Kidney epithelial cell (primary cell): Measurements from ENCODE around the gene CCDC81. TPM values are rescaled to one million over a fixed set of nuclear protein-coding genes. Genes with fewer than 3 reads are reported as not detected.
A peak's percentile ranks its signal among the peaks of the same experiment; 100 is the strongest.

Source experiments
- DNase-seq: peaks from one replicate; pipeline ENCODE4 v3.0.0-alpha.2; 2010; ENCODE audit warnings: low read depth
- H3K27me3 ChIP-seq: 2 replicates; pipeline ENCODE4 v1.6.0; 2011; ENCODE audit warnings: low read length; ENCODE audit not compliant: control insufficient read depth, insufficient read depth
- H3K36me3 ChIP-seq: 2 replicates; pipeline ENCODE4 v1.5.1; 2011; ENCODE audit warnings: low read length; ENCODE audit not compliant: control insufficient read depth, insufficient read depth
- H3K4me3 ChIP-seq: 2 replicates; pipeline ENCODE4 v1.5.1; 2011; ENCODE audit warnings: low read depth, mild to moderate bottlenecking, control low read depth, low read length
- total RNA-seq: library from RNA; depleted of rRNA; stranded (reverse); fragments of >200 nt; gene quantifications from 2 replicates; pipeline ENCODE4 v1.2.3, GENCODE V29; 2015
- TF ChIP-seq, protein P1 (sequence below): IDR thresholded peaks from 2 replicates; pipeline ENCODE4 v1.5.1; 2011; ENCODE audit warnings: mild to moderate bottlenecking, moderate library complexity, low read length, control low read depth, inconsistent platforms; ENCODE audit not compliant: insufficient read depth, poor library complexity, severe bottlenecking

The CCDC81 gene
- total RNA-seq, 1 donor from 2014 or later = not detected

DNA sequence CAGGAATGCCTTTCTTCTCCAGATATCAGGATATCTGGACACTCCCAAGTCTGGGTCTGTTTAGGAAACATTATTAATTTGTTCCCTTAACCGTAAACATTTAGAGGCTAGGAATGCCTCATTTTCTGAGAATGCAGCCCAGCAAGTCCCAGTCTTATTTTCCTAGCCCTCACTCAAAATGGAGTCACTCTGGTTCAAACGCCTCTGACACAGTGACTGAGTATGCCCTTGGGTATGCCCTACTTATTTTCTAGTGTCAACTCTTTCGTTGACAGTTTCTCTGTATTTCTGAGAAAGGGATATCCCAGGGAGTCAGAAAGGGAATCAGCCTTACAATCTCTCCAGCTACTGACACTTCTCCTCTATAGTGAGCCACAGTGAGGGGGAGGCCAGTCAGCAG, 16.0 kb upstream of the CCDC81 start:
- Histone ChIP-seq H3K36me3 (no peaks in the 10 kb centered on the region), H3K27me3 (no peaks in the 10 kb centered on the region), H3K4me3 (no peak overlapping the region)
- no peak for DNase-seq
- TF ChIP-seq, protein P1, sequence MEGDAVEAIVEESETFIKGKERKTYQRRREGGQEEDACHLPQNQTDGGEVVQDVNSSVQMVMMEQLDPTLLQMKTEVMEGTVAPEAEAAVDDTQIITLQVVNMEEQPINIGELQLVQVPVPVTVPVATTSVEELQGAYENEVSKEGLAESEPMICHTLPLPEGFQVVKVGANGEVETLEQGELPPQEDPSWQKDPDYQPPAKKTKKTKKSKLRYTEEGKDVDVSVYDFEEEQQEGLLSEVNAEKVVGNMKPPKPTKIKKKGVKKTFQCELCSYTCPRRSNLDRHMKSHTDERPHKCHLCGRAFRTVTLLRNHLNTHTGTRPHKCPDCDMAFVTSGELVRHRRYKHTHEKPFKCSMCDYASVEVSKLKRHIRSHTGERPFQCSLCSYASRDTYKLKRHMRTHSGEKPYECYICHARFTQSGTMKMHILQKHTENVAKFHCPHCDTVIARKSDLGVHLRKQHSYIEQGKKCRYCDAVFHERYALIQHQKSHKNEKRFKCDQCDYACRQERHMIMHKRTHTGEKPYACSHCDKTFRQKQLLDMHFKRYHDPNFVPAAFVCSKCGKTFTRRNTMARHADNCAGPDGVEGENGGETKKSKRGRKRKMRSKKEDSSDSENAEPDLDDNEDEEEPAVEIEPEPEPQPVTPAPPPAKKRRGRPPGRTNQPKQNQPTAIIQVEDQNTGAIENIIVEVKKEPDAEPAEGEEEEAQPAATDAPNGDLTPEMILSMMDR = no peak

GRCh38 chr11:86360775-86361395, 13.8 kb upstream of the CCDC81 start:
- Histone ChIP-seq H3K27me3 (no peaks in the 10 kb centered on the region), H3K36me3 (no peaks in the 10 kb centered on the region), H3K4me3 (no peak overlapping the region)
- TF ChIP-seq, protein P1 = peak; percentile 23
- no peak for DNase-seq

- Histone ChIP-seq H3K36me3 (no peaks in the 10 kb centered on the region), H3K27me3 (no peaks in the 10 kb centered on the region), H3K4me3 (no peak overlapping the region)
- TF ChIP-seq, protein P1 = no peak
- no peak for DNase-seq
Measured at GRCh38 chr11:86363424-86363823, 11.3 kb upstream of the CCDC81 start.

- Histone ChIP-seq H3K4me3 (no peak overlapping the region), H3K27me3 (no peaks in the 10 kb centered on the region), H3K36me3 (no peaks in the 10 kb centered on the region)
- TF ChIP-seq, protein P1 = no peak
- no peak for DNase-seq
Measured at GRCh38 chr11:86365546-86365945, 9.1 kb upstream of the CCDC81 start.

- TF ChIP-seq, protein P1 = no peak
- DNase-seq = no peak
- H3K27me3 ChIP-seq = no peaks in the 10 kb centered on the region
- H3K36me3 ChIP-seq = no peaks in the 10 kb centered on the region
- no peak overlapping the region for H3K4me3 ChIP-seq
Measured at GRCh38 chr11:86369668-86370067, 5.0 kb upstream of the CCDC81 start.

- TF ChIP-seq, protein P1 = no peak
- DNase-seq = no peak
- no peaks in the 10 kb centered on the region for H3K36me3 ChIP-seq
- no peaks in the 10 kb centered on the region for H3K27me3 ChIP-seq
- H3K4me3 ChIP-seq = no peak overlapping the region
Measured at GRCh38 chr11:86370171-86370570, 4.5 kb upstream of the CCDC81 start.
